GM18873 (cell line): ENCODE results near the gene ALOX12B.
"Not testable (repeated sequence)": the region's sequence is repeated elsewhere in the genome, so short reads cannot be mapped to it uniquely, and the experiment has no call there.

Experiments
- ATAC-seq: cut with Tn5 transposase; IDR thresholded peaks from one replicate; pipeline ENCODE4 v1.9.1; 2021; ENCODE audit warnings: mild to moderate bottlenecking, moderate library complexity, moderate number of reproducible peaks; ENCODE audit not compliant: unreplicated experiment, low FRiP score

Gene ALOX12B

GRCh38 chr17:8048236-8048635 is 39.3 kb downstream of the ALOX12B start:
- ATAC-seq = no peak

GRCh38 chr17:8047769-8048110 is 39.8 kb downstream of the ALOX12B start:
- no peak for ATAC-seq

DNA sequence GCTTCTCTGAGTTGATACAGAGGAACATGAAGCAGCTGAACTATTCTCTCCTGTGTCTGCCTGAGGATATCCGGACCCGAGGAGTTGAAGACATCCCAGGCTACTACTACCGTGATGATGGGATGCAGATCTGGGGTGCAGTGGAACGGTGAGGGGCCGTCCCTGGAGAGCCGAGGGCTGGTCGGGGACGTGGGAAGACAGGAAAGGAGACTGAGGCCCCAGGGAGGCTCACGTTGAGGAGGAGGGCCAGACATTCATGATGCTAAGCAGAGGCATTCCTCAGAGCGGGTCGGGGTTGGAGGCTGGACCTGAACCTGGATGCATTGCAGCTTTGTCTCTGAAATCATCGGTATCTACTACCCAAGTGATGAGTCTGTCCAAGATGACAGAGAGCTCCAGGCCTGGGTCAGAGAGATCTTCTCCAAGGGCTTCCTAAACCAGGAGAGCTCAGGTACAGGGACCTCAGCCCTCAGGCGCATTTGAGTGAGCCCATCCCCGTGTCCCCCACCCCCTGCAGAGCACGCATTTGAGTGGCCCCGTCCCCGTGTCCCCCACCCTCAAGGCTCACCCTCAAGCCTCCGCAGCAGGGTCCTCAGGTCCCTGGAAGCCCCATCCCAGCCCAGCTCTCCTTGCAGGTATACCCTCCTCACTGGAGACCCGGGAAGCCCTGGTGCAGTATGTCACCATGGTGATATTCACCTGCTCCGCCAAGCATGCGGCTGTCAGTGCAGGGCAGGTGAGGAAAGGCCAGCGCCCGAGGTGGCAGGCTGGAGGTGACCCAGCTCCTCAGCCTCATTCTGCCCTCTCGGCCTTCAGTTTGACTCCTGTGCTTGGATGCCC is 40.4 kb downstream of the ALOX12B start:
- ATAC-seq = no peak

DNA sequence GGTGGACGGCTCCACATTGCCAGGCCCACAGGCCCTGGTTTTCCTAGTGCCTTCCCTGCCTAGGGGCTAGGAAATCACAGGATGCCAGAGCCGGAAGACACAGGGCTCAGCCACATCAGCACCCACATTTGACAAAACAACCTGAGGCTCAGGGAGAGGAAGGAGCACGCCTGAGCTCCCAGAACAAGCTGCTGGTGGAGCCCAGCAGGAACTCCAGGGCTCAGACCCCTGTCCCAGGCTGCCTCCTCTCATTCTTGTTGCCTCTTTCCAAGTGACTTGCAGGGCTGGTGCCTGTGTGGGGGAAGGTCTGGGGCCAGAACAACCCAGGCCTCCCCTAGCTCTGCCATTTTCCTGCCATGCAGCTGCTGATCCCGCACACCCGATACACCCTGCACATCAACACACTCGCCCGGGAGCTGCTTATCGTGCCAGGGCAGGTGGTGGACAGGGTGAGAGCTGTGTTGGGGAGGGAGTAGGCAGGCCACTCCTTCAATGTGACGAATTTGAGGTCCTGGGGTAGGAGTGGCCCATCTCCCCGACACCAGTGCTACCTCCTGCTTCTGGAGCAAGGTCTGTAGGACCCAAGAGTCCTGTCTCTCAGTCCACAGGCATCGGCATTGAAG is 41.1 kb downstream of the ALOX12B start:
- ATAC-seq = no peak

DNA sequence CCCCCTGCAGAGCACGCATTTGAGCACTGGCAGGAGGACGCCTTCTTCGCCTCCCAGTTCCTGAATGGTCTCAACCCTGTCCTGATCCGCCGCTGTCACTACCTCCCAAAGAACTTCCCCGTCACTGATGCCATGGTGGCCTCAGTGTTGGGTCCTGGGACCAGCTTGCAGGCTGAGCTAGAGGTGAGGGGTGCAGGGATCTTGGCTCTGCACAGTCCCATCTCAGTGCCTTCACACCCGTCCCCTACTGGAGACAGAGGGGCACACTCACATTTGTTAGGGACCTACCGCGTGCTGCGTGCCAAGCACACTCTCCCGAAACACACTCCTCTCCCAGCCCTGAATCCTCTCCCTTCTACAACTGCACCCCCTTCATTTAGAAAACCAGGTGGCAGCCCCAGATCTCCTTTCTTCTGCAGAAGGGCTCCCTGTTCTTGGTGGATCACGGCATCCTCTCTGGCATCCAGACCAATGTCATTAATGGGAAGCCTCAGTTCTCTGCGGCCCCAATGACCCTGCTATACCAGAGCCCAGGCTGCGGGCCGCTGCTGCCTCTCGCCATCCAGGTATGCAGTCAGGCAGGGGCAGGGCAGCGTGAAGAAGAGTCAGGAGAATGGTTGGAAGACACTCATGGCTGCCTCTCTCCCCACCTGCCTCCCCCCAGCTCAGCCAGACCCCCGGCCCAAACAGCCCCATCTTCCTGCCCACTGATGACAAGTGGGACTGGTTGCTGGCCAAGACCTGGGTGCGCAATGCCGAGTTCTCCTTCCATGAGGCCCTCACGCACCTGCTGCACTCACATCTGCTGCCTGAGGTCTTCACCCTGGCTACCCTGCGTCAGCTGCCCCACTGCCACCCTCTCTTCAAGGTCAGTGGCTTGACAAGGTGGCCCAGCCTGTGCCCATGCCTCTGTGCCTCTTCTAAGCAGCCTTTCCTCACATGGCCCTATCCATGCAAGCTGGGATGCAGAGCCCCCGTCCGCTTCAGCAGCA is 42.4 kb downstream of the ALOX12B start:
- no peak for ATAC-seq

- ATAC-seq = no peak
These were observed 45.5 kb downstream of the ALOX12B start for GRCh38 chr17:8041979-8042378.

GRCh38 chr17:8041249-8041928 is 46.1 kb downstream of the ALOX12B start:
- ATAC-seq = no peak

DNA sequence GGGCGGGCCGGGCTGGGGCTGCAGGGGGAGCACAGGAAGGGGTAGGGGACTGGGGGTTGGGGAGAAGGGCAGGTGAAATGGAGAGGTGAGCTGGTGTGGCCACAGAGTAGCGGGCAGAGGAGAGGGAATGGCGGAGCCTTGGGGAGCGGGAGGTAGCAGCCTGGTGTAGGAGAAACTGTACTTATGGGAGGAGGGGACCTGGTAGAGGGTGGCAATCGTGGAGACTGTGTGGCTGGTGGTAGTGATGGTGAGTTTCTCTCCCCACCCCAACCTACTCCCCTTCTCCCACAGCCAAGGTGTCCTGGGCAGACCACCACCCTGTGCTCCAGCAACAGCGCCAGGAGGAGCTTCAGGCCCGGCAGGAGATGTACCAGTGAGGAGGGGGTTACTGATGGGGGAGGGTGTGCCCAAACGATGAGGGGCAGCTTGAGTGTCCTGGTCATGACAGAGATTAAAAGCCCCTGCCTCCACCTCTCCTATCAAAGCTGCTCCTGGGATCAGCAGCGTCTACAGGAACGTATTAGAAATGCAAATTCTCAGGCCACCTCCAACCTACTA is 47.8 kb downstream of the ALOX12B start:
- no peak for ATAC-seq

- no peak for ATAC-seq
These were observed 48.4 kb downstream of the ALOX12B start, which contains the start of gene ALOX15B for GRCh38 chr17:8038954-8039610. TSS of gene ALOX15B (plus strand) at chr17:8039059. CDS start at chr17:8039156, 97 bp downstream.

DNA sequence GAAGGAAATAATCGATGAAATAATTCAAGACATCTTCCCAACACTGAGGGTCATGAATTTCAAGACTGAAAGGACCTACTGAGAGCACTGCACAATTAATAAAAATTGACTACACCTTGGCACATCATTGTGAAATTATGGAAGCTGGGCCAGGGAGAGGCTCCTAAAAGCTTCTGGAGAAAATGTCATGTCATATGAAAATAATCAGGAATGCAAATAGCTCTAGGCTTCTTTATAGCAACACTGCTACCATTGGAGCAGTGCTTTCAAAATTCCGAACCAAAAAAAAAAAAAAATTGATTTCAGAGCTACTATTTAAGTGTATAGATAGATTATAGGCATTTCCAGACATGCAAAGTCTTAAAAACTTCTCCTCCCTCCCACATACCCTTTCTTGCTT is 55.1 kb downstream of the ALOX12B start:
- ATAC-seq = no peak

- no peak for ATAC-seq
These were observed 55.6 kb downstream of the ALOX12B start for GRCh38 chr17:8031950-8032349.

DNA sequence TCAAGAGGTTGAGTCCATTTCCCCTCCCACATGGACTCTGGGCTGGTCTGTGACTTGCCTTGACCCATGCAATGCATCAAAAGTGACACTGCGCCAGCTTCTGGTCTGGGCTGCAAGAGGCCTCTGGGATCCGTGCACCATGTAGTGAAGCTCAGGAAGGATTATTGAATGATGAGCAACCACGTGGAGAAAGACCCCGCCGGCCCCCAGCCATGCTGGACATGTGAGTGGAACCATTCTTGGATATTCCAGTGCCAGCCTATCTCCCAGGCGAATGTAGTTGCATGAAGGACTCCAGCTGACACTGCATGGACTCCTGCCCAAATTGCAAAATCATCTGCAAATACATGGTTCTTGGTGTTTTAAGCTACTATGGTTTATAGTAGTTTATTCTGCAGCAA is 56.3 kb downstream of the ALOX12B start:
- no peak for ATAC-seq

DNA sequence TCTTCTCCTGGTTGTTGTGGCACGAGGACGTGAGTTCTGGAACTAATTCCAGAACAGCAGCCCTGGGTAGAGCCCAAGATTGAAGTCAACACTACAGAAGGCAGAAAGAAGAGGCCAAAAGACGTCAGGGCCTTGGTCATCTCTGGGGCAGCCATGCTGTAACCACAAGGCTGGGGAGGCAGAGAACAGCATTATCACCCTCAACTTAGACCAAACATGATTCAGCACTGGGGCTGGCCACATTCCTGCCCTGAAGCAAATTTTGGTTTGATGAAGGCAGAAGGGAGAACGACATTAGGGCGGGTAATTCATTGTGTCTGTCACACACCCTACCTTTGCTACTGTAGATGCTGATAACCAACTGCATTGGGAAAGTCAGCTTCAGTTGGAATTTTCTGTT is 58.4 kb downstream of the ALOX12B start:
- ATAC-seq = no peak

- ATAC-seq = no peak
These were observed 62.2 kb downstream of the ALOX12B start for GRCh38 chr17:8025176-8025911.

DNA sequence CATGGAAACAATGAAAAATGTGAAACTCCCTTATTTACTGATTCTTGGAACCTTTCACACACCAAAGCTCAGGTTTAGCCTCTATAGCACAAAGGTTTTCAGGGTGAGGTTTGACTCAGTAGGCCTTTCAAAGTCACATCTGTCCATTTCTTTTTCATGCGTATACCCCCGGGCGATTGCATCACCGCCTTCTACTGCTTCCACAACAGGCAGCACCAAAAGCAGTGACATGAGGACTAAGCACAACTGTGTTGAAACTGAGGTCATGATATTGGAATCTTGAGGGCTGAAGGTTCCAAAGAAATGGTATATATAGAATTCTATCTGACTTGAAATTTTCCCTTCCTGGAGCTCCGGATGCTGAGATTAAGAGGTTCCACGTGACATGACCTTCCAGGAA is 63.4 kb downstream of the ALOX12B start:
- not testable (repeated sequence) for ATAC-seq
